ENCODE data around the gene GRID1.

GRCh38 chr10:86410542-86411124 is 44.0 kb upstream of the GRID1 start:
- TF ChIP-seq ZNF274 (IDR thresholded peaks at IDR 0.05; ENCODE audit: low read depth, low read length): no peak
- no peak for TF ChIP-seq SUZ12 (IDR thresholded peaks at IDR 0.05; ENCODE audit: extremely low read depth, insufficient read depth, insufficient read length)
- TF ChIP-seq YY1 (IDR thresholded peaks at IDR 0.05; ENCODE audit: insufficient read depth, insufficient read length): no peak
